Stimulated activated CD4-positive, alpha-beta T cell treated with anti-CD3 and anti-CD28 coated beads, Interleukin-12 subunit alpha, Interleukin-12 subunit beta, amount 100 ng/mL, for 48 hours (primary cell): ENCODE measurements around the gene RNF169.
A peak's percentile ranks its signal among the peaks of the same experiment; 100 is the strongest.
"Not testable (repeated sequence)": the region's sequence is repeated elsewhere in the genome, so short reads cannot be mapped to it uniquely, and the experiment has no call there.

ENCODE experiments used
- DNase-seq, 3 donors: peaks; one replicate each; pipeline ENCODE4 v3.0.0-alpha.2; 2020; ENCODE audit warnings: low read depth in 2 of 3, low spot score in 1 of 3

The RNF169 gene

GRCh38 chr11:74729397-74729796, 19.3 kb upstream of the RNF169 start:
- no peak for DNase-seq

- no peak for DNase-seq
Observed at GRCh38 chr11:74730571-74731260, 17.9 kb upstream of the RNF169 start.

- no peak for DNase-seq
Observed at GRCh38 chr11:74731301-74732094, 17.2 kb upstream of the RNF169 start, which contains the start of gene CHRDL2. TSS of gene CHRDL2 (minus strand) at chr11:74731426. CDS start at chr11:74730888, 538 bp downstream.

- DNase-seq = no peak
Observed at GRCh38 chr11:74734559-74734925, 14.1 kb upstream of the RNF169 start.

GRCh38 chr11:74735365-74735928, 13.2 kb upstream of the RNF169 start:
- no peak for DNase-seq

GRCh38 chr11:74736031-74736430, 12.6 kb upstream of the RNF169 start:
- DNase-seq = no peak

GRCh38 chr11:74739546-74740270, 8.9 kb upstream of the RNF169 start:
- DNase-seq = peak in 1 of 3 donors; percentile 30

GRCh38 chr11:74742070-74742469, 6.6 kb upstream of the RNF169 start:
- DNase-seq = no peak

- DNase-seq = no peak
Observed at GRCh38 chr11:74743640-74744039, 5.0 kb upstream of the RNF169 start.

GRCh38 chr11:74744277-74744676, 4.4 kb upstream of the RNF169 start:
- no peak for DNase-seq

GRCh38 chr11:74746868-74747267, 1.8 kb upstream of the RNF169 start:
- no peak for DNase-seq

GRCh38 chr11:74749127-74749964, 697 bp downstream of the RNF169 start:
- DNase-seq = peak; percentile 21 to 45 (median 23)

- DNase-seq = no peak
Observed at GRCh38 chr11:74749965-74750296, 1.3 kb downstream of the RNF169 start.

- not testable (repeated sequence) for DNase-seq
Observed at GRCh38 chr11:74750598-74750997, 1.9 kb downstream of the RNF169 start.

GRCh38 chr11:74751303-74751702, 2.7 kb downstream of the RNF169 start:
- DNase-seq = no peak

GRCh38 chr11:74754507-74755252, 6.0 kb downstream of the RNF169 start:
- DNase-seq = no peak

- no peak for DNase-seq
Observed at GRCh38 chr11:74755395-74755995, 6.8 kb downstream of the RNF169 start.

- no peak for DNase-seq
Observed at GRCh38 chr11:74756571-74756970, 7.9 kb downstream of the RNF169 start.

- no peak for DNase-seq
Observed at GRCh38 chr11:74766905-74767304, 18.3 kb downstream of the RNF169 start.
